ENCODE results near the gene STX1B. TPM values are rescaled to one million over a fixed set of nuclear protein-coding genes. Genes with fewer than 3 reads are reported as not detected.

Gene STX1B
- total RNA-seq, 4 donors from 2014 or later, result 0.13 to 0.36 TPM; not detected in 2

DNA sequence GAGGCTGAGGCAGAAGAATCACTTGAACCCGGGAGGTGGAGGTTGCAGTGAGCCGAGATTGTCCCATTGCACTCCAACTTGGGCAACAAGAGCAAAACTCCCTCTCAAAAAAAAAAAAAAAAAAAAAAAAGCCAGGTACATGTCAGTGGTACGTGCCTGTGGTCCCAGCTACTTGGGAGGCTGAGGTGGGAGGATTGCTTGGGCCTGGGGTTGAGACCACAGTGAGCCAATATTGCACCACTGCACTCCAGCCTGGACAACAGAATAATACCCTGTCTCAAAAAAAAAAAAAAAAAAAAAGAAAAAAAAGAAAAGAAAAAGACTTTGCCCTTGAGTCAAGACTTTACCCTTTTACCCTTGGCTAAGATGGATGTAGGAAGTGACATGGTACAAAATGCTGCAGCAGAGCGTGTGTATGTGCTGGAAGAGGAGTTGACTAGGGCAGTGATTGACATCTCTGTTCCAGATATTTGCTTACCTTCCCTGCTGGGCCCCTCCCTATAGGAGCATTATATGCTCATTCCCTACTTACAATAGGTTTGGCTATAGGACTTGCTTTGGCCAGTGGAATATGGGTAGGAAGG, 33.6 kb upstream of the STX1B start:
- intact Hi-C loops (cut with DNase I; ENCODE audit: low total_unique reads), result no loop called here
- ATAC-seq, result no peak

DNA sequence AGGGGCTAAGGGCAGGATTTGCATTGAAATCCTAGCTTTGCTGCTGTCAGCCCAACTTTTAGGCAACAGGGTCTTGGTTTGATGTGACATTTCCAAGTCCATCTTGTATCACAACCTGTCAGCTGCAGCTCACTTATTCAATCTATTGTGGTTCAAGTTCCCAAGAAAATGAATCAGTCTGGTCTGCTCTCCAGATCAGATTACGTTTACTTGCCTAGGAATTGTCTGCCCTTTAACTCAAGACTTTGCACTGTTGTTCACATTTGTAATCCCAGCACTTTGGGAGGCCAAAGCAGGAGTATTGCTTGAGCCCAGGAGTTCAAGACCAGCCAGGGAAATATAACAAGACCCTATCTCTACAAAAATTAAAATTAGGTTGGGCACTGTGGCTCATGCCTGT, 32.9 kb upstream of the STX1B start:
- H3K9me3 ChIP-seq, result no peaks in the 10 kb centered on the region
- no peaks in the 10 kb centered on the region for H3K27me3 ChIP-seq
- H3K4me1 ChIP-seq, result no peaks in the 10 kb centered on the region
- TF ChIP-seq, protein P1, sequence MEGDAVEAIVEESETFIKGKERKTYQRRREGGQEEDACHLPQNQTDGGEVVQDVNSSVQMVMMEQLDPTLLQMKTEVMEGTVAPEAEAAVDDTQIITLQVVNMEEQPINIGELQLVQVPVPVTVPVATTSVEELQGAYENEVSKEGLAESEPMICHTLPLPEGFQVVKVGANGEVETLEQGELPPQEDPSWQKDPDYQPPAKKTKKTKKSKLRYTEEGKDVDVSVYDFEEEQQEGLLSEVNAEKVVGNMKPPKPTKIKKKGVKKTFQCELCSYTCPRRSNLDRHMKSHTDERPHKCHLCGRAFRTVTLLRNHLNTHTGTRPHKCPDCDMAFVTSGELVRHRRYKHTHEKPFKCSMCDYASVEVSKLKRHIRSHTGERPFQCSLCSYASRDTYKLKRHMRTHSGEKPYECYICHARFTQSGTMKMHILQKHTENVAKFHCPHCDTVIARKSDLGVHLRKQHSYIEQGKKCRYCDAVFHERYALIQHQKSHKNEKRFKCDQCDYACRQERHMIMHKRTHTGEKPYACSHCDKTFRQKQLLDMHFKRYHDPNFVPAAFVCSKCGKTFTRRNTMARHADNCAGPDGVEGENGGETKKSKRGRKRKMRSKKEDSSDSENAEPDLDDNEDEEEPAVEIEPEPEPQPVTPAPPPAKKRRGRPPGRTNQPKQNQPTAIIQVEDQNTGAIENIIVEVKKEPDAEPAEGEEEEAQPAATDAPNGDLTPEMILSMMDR (IDR thresholded peaks at IDR 0.05 in 4 of 5, conservative IDR thresholded peaks at IDR 0.05 in 1 of 5), result no peak
- TF ChIP-seq POLR2A (IDR thresholded peaks at IDR 0.05), result no peak
- DNase-seq (no peak), ATAC-seq (no peak)
- intact Hi-C loops (cut with DNase I; ENCODE audit: low total_unique reads) (no loop called here), in situ Hi-C loops (cut with MboI; ENCODE audit: low sequenced_read_pairs in 4 of 4) (no loop called here)
- H3K27ac ChIP-seq, result no peak overlapping the region
- H3K4me3 ChIP-seq, result no peak overlapping the region
- peaks cover 0 to 50% of the 10 kb centered on the region in 2 donors for H3K36me3 ChIP-seq

More for the DNA sequence above, 33.6 kb upstream of the STX1B start:
- H3K9me3 ChIP-seq, result no peaks in the 10 kb centered on the region
- in situ Hi-C loops (cut with MboI; ENCODE audit: low sequenced_read_pairs in 4 of 4), result no loop called here
- no peak overlapping the region for H3K27ac ChIP-seq
- TF ChIP-seq, protein P1 (IDR thresholded peaks at IDR 0.05 in 4 of 5, conservative IDR thresholded peaks at IDR 0.05 in 1 of 5), result no peak
- no peak for TF ChIP-seq POLR2A (IDR thresholded peaks at IDR 0.05)
- H3K36me3 ChIP-seq, result peaks cover 0 to 43% of the 10 kb centered on the region in 2 donors
- no peaks in the 10 kb centered on the region for H3K27me3 ChIP-seq
- DNase-seq, result no peak
- H3K4me1 ChIP-seq, result no peaks in the 10 kb centered on the region
- no peak overlapping the region for H3K4me3 ChIP-seq

GRCh38 chr16:31042866-31043265, 32.4 kb upstream of the STX1B start:
- no peaks in the 10 kb centered on the region for H3K9me3 ChIP-seq
- no peak overlapping the region for H3K4me3 ChIP-seq
- DNase-seq (no peak), ATAC-seq (no peak)
- intact Hi-C loops (cut with DNase I; ENCODE audit: low total_unique reads), result no loop called here
- peaks cover 0 to 55% of the 10 kb centered on the region in 2 donors for H3K36me3 ChIP-seq
- TF ChIP-seq, protein P1 (IDR thresholded peaks at IDR 0.05 in 4 of 5, conservative IDR thresholded peaks at IDR 0.05 in 1 of 5), result no peak
- TF ChIP-seq POLR2A (IDR thresholded peaks at IDR 0.05), result no peak
- in situ Hi-C loops (cut with MboI; ENCODE audit: low sequenced_read_pairs in 4 of 4), result no loop called here
- H3K27ac ChIP-seq, result no peak overlapping the region
- H3K4me1 ChIP-seq, result no peaks in the 10 kb centered on the region
- H3K27me3 ChIP-seq, result no peaks in the 10 kb centered on the region

DNA sequence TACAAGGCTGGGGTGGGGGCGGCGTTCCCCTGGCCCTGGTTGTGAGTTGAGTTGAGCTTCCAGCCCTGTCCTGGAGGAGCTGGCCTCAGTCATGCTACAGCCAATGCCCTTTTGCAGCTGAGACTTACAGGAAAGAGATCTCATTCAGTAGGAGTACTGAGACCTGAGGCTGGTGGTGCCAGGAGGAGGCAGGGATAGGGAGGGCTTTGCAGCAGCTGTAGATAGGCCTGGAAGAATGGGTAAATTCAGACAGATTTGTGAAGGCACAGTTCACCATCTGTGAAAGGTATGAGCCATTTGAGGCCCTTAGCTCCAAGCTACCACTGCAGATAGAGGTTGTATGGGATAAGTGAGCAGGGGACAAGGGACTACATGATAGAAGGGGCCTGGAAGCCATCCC, 28.6 kb upstream of the STX1B start:
- TF ChIP-seq, protein P1 (IDR thresholded peaks at IDR 0.05 in 4 of 5, conservative IDR thresholded peaks at IDR 0.05 in 1 of 5), result no peak
- TF ChIP-seq POLR2A (IDR thresholded peaks at IDR 0.05), result no peak
- Histone ChIP-seq H3K27me3 (no peaks in the 10 kb centered on the region), H3K27ac (no peak overlapping the region), H3K4me3 (no peak overlapping the region), H3K4me1 (peaks cover 8 to 11% of the 10 kb centered on the region in 2 donors), H3K9me3 (no peaks in the 10 kb centered on the region), H3K36me3 (peaks cover 0 to 87% of the 10 kb centered on the region in 2 donors)
- in situ Hi-C loops (cut with MboI; ENCODE audit: low sequenced_read_pairs in 4 of 4), result no loop called here
- ATAC-seq, result no peak
- intact Hi-C loops (cut with DNase I; ENCODE audit: low total_unique reads), result no loop called here
- no peak for DNase-seq

DNA sequence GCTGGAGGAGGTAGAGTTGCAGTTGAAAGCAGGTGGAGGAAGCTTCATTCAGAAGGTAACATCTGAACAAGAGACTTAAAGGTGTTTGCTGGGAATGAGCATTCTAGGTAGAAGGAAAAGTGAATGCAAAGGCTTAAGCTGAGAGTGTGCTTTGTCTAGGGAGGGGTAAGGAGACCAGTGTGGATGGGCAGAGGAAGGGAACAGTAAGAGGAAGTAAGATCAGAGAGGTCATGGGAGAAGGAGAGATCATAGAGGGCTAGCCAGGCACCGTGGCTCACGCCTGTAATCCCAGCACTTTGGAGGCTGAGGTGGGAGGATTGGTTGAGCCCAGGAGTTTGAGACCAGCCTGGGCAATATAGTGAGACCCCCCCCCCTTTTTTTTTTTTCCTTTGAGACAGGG, 26.3 kb upstream of the STX1B start:
- ATAC-seq, result no peak
- no peak overlapping the region for H3K4me3 ChIP-seq
- H3K9me3 ChIP-seq, result no peaks in the 10 kb centered on the region
- peaks cover 0 to 68% of the 10 kb centered on the region in 2 donors for H3K36me3 ChIP-seq
- no peak overlapping the region for H3K27ac ChIP-seq
- DNase-seq, result no peak
- no peaks in the 10 kb centered on the region for H3K27me3 ChIP-seq
- in situ Hi-C loops (cut with MboI; ENCODE audit: low sequenced_read_pairs in 4 of 4), result no loop called here
- no peak for TF ChIP-seq POLR2A (IDR thresholded peaks at IDR 0.05)
- TF ChIP-seq, protein P1 (IDR thresholded peaks at IDR 0.05 in 4 of 5, conservative IDR thresholded peaks at IDR 0.05 in 1 of 5), result no peak
- H3K4me1 ChIP-seq, result peaks cover 8 to 14% of the 10 kb centered on the region in 2 donors
- intact Hi-C loops (cut with DNase I; ENCODE audit: low total_unique reads), result no loop called here
